Left lung (tissue), 10 donors: ENCODE results near the gene MYH7B. TPM values are rescaled to one million over a fixed set of nuclear protein-coding genes. Genes with fewer than 3 reads are reported as not detected.
A peak's percentile ranks its signal among the peaks of the same experiment; 100 is the strongest.

Source experiments
- ATAC-seq: fragments of 200-7000 bp; cut with Tn5 transposase; one replicate; pipeline ENCODE4 v1.9.1; 2020; ENCODE audit warnings: moderate library complexity
- DNase-seq, 4 donors: peaks; one replicate each; pipeline ENCODE4 v3.0.0-alpha.2; 2013 to 2020
- H3K27ac ChIP-seq, 2 donors: fragments of 200-600 bp; sonication (generic) in 1 of 2; one replicate each; pipeline versions ENCODE4 v1.5.0 to v1.8.0; 2020 to 2021
- H3K27me3 ChIP-seq, 2 donors: fragments of 200-600 bp; sonication (generic) in 1 of 2; one replicate each; pipeline versions ENCODE4 v1.5.0 to v1.8.0; 2020 to 2021
- H3K36me3 ChIP-seq, 2 donors: fragments of 200-600 bp; sonication (generic) in 1 of 2; one replicate each; pipeline versions ENCODE4 v1.5.0 to v1.8.0; 2020 to 2021
- H3K4me1 ChIP-seq, 2 donors: fragments of 200-600 bp; one replicate each; pipeline ENCODE4 v1.8.0; 2021
- H3K4me3 ChIP-seq, 2 donors: fragments of 200-600 bp; sonication (generic) in 1 of 2; one replicate each; pipeline versions ENCODE4 v1.5.0 to v1.8.0; 2020 to 2021; ENCODE audit warnings: mild to moderate bottlenecking in 1 of 2
- H3K9me3 ChIP-seq, 2 donors: fragments of 200-600 bp; sonication (generic) in 1 of 2; one replicate each; pipeline versions ENCODE4 v1.5.0 to v1.8.0; 2020 to 2021
- CTCF ChIP-seq, 2 donors: fragments of 200-600 bp; sonication (generic) in 1 of 2; IDR thresholded peaks; one replicate each; pipeline versions ENCODE4 v1.5.0 to v1.8.0; 2021; ENCODE audit warnings: antibody characterized with exemption in 2 of 2
- intact Hi-C, 2 donors: fragments of 100-400 bp; cut with DNase I; formaldehyde crosslinking; loops; one replicate each; pipeline versions ENCODE4 v1.11.2 to v1.14.2; 2022
- polyA plus RNA-seq, 6 donors: library from polyadenylated mRNA; unstranded; fragments of 120-200 nt; gene quantifications; one replicate each; pipeline ENCODE4 v1.2.1, GENCODE V29; 2013; ENCODE audit not compliant: insufficient read length in 6 of 6
- total RNA-seq, 2 donors: library from RNA; stranded (reverse); fragmentation: NEBNext Ultra II Directional; extraction: Animal tissue kit (Norgen Biotek cat#: 25700); gene quantifications; one replicate each; pipeline ENCODE4 v1.2.1, GENCODE V29; 2021
- donor health status: DM: no; HTN: yes; CAD: no.
- donor health status: DM: no; HTN: no; CAD: no.

MYH7B gene
- total and polyA plus RNA-seq, 8 donors: 0.34 to 2.7 (median 2.0) TPM

GRCh38 chr20:34983995-34984735 lies 28.5 kb downstream of the MYH7B start:
- ATAC-seq (no peak), DNase-seq (peak in 1 of 4 donors; percentile 24)
- H3K36me3 ChIP-seq: no peaks in the 10 kb centered on the region
- H3K9me3 ChIP-seq: no peaks in the 10 kb centered on the region
- no peak for TF ChIP-seq CTCF (IDR thresholded peaks at IDR 0.05)
- intact Hi-C loops: no loop called here
- H3K4me1 ChIP-seq: no peaks in the 10 kb centered on the region
- no peak overlapping the region for H3K27ac ChIP-seq
- peaks cover 5 to 37% of the 10 kb centered on the region in 2 donors for H3K27me3 ChIP-seq
- no peak overlapping the region for H3K4me3 ChIP-seq

- no peaks in the 10 kb centered on the region for H3K9me3 ChIP-seq
- no peak overlapping the region for H3K27ac ChIP-seq
- H3K4me3 ChIP-seq: no peak overlapping the region
- no peak for ATAC-seq
- DNase-seq: peak in 1 of 4 donors; percentile 57
- TF ChIP-seq CTCF (IDR thresholded peaks at IDR 0.05): no peak
- intact Hi-C loops: no loop called here
- no peaks in the 10 kb centered on the region for H3K4me1 ChIP-seq
- H3K27me3 ChIP-seq: peaks cover 5 to 37% of the 10 kb centered on the region in 2 donors
- no peaks in the 10 kb centered on the region for H3K36me3 ChIP-seq
Observed at GRCh38 chr20:34984756-34985261, 29.1 kb downstream of the MYH7B start.

GRCh38 chr20:34985461-34986310 lies 30.0 kb downstream of the MYH7B start:
- Histone ChIP-seq H3K4me1 (no peaks in the 10 kb centered on the region), H3K27me3 (peaks cover 5 to 37% of the 10 kb centered on the region in 2 donors), H3K4me3 (no peak overlapping the region), H3K36me3 (no peaks in the 10 kb centered on the region), H3K27ac (no peak overlapping the region), H3K9me3 (no peaks in the 10 kb centered on the region)
- DNase-seq (peak in 1 of 4 donors; percentile 47), ATAC-seq (no peak)
- intact Hi-C loops: no loop called here
- TF ChIP-seq CTCF (IDR thresholded peaks at IDR 0.05): no peak

- TF ChIP-seq CTCF (IDR thresholded peaks at IDR 0.05): no peak
- no peak overlapping the region for H3K27ac ChIP-seq
- peaks cover 5 to 37% of the 10 kb centered on the region in 2 donors for H3K27me3 ChIP-seq
- no peaks in the 10 kb centered on the region for H3K9me3 ChIP-seq
- ATAC-seq: peak; percentile 3
- H3K4me1 ChIP-seq: no peaks in the 10 kb centered on the region
- no peaks in the 10 kb centered on the region for H3K36me3 ChIP-seq
- DNase-seq: peak in 1 of 4 donors; percentile 49
- no peak overlapping the region for H3K4me3 ChIP-seq
- intact Hi-C loops: no loop called here
Observed at GRCh38 chr20:34986311-34987287, 30.9 kb downstream of the MYH7B start.
